ENCODE results near the gene CDHR4.

DNA sequence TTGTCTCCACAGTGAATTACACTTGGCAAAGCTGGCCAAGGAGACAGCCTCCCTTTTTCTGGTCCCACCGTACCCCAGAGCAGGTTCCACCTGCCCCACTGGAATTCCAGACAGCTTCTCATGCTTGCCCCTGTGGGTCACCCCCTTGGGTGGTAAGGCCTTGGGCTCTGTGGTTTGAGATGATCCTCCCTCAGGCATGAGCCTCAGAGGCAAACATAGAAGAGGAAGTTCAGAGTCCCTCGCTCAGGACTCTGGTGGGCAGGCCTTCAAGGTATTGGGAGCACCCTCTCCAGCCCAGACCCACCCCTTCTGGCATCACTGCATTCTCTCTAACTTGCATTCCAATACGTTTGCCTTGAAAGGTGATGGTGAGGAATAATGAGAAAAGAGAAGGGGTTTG is 31.7 kb upstream of the CDHR4 start:
- TF ChIP-seq CTCF (conservative IDR thresholded peaks at IDR 0.05; ENCODE audit: low read length), result no peak
- no peak for TF ChIP-seq EZH2phosphoT487 (IDR thresholded peaks at IDR 0.05; ENCODE audit: borderline replicate concordance, low read depth, low read length)

Data from OCI-LY7 (cell line).